Measurements from ENCODE around the gene ATP2C1.

DNA sequence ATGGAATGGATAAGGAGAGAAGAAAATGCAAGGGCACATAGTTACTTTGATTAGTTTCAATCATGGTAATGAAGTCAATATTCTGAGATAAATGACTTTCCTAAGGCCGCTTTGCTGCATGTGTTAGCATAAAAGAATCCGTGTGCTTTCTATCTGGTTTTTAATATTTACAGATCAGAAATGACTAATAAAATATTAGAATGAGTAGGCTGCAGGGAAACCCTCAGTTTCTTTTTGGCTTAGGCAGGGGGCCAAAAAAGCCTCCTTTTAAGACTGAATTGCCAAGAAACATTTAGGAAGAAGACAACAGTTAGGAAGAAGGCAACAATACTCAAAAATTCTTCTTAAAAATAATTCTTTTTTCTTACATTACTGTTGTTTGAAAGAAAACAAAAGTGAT is 144.4 kb downstream of the ATP2C1 start:
- TF ChIP-seq, protein P1, sequence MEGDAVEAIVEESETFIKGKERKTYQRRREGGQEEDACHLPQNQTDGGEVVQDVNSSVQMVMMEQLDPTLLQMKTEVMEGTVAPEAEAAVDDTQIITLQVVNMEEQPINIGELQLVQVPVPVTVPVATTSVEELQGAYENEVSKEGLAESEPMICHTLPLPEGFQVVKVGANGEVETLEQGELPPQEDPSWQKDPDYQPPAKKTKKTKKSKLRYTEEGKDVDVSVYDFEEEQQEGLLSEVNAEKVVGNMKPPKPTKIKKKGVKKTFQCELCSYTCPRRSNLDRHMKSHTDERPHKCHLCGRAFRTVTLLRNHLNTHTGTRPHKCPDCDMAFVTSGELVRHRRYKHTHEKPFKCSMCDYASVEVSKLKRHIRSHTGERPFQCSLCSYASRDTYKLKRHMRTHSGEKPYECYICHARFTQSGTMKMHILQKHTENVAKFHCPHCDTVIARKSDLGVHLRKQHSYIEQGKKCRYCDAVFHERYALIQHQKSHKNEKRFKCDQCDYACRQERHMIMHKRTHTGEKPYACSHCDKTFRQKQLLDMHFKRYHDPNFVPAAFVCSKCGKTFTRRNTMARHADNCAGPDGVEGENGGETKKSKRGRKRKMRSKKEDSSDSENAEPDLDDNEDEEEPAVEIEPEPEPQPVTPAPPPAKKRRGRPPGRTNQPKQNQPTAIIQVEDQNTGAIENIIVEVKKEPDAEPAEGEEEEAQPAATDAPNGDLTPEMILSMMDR (IDR thresholded peaks at IDR 0.05 in 4 of 5, conservative IDR thresholded peaks at IDR 0.05 in 1 of 5) = no peak
- TF ChIP-seq POLR2A (IDR thresholded peaks at IDR 0.05) = no peak

Data from gastrocnemius medialis (tissue), 4 donors.